Measurements from ENCODE around the gene PAPPA2.

The PAPPA2 gene

DNA sequence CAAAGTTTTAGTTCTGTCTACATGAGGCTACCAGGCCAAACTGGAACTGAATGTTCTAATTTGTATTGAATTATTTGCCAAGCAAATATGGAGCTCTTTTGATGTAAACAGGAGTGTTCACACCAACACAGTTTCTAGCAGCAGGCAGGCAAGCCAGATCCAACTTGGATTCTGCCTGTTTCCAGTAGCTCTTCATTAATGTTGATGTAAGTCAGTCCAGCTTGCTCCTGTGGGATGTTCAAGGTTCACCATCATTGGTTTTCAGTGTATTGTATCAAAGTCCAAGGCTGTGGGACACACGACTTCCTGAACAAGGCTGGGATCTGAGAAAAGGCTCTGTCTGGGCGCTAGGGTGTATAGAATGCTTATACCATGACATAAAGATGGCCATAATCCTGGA, 68.1 kb downstream of the PAPPA2 start:
- WGBS, 2 experiments: 90 to 100% methylated on average over 1 to 2 of the region's 2 CpGs
- Histone ChIP-seq H3K4me3 (ENCODE audit: insufficient read depth, low read depth, low read length) (no peak overlapping the region), H3K36me3 (ENCODE audit: control insufficient read depth, insufficient read depth, low read length) (no peaks in the 10 kb centered on the region), H3K9me3 (ENCODE audit: control insufficient read depth, low read length) (no peaks in the 10 kb centered on the region), H3K27ac (ENCODE audit: insufficient read depth, low read depth, low read length, poor library complexity, severe bottlenecking) (no peak overlapping the region), H3K4me1 (ENCODE audit: control insufficient read depth, insufficient read depth, low read length) (no peaks in the 10 kb centered on the region), H3K27me3 (ENCODE audit: control insufficient read depth, insufficient read depth, low read length, poor library complexity, severe bottlenecking) (no peaks in the 10 kb centered on the region)

DNA sequence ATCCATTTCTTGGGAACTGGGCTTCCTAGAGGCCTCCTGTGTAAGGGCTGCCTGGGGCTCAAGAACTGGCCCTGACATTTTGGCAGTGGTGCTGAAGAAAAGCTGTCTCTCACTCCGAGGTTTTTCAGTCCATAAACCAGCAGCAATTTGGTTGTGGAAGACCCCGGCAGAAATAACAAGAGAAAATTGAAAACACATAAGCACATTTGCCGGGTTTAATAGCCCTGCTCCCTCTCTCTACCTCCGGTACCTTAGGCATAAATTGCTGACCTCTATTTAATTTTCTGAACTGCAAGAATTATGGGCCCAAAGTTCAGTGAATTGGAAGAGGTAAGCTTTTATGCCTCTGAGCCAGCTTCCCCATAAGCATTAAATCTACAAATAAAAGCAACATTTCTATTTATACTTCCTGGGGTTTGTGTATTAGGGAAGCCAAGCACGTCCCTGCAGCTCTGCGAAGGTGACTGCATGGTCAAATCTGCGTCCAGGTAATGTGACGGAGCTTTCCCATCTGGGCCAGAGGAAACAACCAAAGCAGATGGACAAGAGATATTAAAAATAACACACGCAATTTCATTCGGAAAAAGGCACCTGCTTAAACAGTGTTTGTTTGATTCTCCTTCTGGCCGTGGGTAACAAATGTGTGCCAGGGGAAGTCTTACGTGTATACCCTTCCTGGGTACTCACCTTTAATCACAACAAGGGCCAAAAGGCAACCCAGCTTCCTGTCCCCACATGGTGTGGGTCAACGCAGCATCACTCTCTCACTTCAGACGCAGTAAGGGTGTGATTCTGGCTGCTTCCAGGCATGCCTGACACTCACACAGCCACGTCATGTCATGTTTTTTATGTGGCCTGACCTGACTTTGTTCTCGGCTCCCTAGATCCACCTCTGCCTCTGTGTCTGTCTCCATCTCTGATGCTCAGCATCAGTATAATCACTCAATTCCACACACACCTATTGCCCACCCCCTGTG, 69.2 kb downstream of the PAPPA2 start:
- Histone ChIP-seq H3K9me3 (ENCODE audit: control insufficient read depth, low read length) (no peaks in the 10 kb centered on the region), H3K27me3 (ENCODE audit: control insufficient read depth, insufficient read depth, low read length, poor library complexity, severe bottlenecking) (no peaks in the 10 kb centered on the region), H3K27ac (ENCODE audit: insufficient read depth, low read depth, low read length, poor library complexity, severe bottlenecking) (no peak overlapping the region), H3K36me3 (ENCODE audit: control insufficient read depth, insufficient read depth, low read length) (no peaks in the 10 kb centered on the region), H3K4me3 (ENCODE audit: insufficient read depth, low read depth, low read length) (no peak overlapping the region), H3K4me1 (ENCODE audit: control insufficient read depth, insufficient read depth, low read length) (no peaks in the 10 kb centered on the region)
- 94% methylated on average over 16 of the region's 16 CpGs for WGBS, 2 experiments

- no peaks in the 10 kb centered on the region for H3K27me3 ChIP-seq (ENCODE audit: control insufficient read depth, insufficient read depth, low read length, poor library complexity, severe bottlenecking)
- H3K4me1 ChIP-seq (ENCODE audit: control insufficient read depth, insufficient read depth, low read length): no peaks in the 10 kb centered on the region
- 100% methylated on average over 1 of the region's 1 CpG for WGBS, 2 experiments
- no peaks in the 10 kb centered on the region for H3K9me3 ChIP-seq (ENCODE audit: control insufficient read depth, low read length)
- H3K4me3 ChIP-seq (ENCODE audit: insufficient read depth, low read depth, low read length): no peak overlapping the region
- no peak overlapping the region for H3K27ac ChIP-seq (ENCODE audit: insufficient read depth, low read depth, low read length, poor library complexity, severe bottlenecking)
- H3K36me3 ChIP-seq (ENCODE audit: control insufficient read depth, insufficient read depth, low read length): no peaks in the 10 kb centered on the region
Observed at GRCh38 chr1:176533020-176533419, 70.0 kb downstream of the PAPPA2 start.

DNA sequence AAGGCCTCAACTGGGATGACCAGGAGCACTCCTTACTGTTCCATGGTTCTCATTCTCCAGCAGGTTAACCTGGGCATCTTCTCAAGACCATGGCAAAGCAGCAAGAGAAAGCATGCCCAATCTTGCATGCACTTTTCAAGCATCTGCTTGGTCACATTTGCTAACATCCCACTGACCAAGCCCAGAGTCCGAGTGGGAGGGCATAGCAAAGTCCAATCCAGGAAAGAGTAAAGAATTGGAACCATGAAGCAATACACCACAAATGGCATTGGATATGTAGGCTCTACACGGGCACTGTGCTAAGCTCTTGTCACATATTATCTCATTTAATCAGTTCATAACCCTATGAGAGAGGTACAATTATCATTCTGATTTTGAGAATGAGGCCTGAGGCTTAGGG, 73.6 kb downstream of the PAPPA2 start:
- no peaks in the 10 kb centered on the region for H3K4me1 ChIP-seq (ENCODE audit: control insufficient read depth, insufficient read depth, low read length)
- H3K27ac ChIP-seq (ENCODE audit: insufficient read depth, low read depth, low read length, poor library complexity, severe bottlenecking): no peak overlapping the region
- H3K4me3 ChIP-seq (ENCODE audit: insufficient read depth, low read depth, low read length): no peak overlapping the region
- no peaks in the 10 kb centered on the region for H3K27me3 ChIP-seq (ENCODE audit: control insufficient read depth, insufficient read depth, low read length, poor library complexity, severe bottlenecking)
- H3K9me3 ChIP-seq (ENCODE audit: control insufficient read depth, low read length): no peaks in the 10 kb centered on the region
- H3K36me3 ChIP-seq (ENCODE audit: control insufficient read depth, insufficient read depth, low read length): no peaks in the 10 kb centered on the region
- WGBS, 2 experiments: 88 to 96% methylated on average over 1 to 2 of the region's 2 CpGs

DNA sequence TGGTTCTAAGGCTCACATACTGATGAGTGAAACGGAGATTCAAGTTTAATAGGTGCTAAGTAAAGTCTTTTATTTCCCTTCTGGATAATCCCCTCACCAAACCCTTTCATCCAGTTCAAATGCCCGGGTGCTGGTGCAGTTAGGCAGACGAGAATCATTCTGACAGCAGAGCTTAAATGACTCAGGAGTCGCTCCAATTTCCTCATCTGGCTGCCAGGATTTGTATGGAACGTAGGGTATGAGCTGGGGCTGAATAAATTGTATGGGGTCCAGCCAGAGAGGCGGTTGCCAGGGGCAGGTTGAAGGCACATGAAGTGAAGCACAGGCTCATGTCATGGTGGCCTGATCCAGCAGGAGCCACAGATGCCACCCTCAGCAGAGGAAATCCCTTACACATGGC, 76.0 kb downstream of the PAPPA2 start:
- H3K4me1 ChIP-seq (ENCODE audit: control insufficient read depth, insufficient read depth, low read length): no peaks in the 10 kb centered on the region

DNA sequence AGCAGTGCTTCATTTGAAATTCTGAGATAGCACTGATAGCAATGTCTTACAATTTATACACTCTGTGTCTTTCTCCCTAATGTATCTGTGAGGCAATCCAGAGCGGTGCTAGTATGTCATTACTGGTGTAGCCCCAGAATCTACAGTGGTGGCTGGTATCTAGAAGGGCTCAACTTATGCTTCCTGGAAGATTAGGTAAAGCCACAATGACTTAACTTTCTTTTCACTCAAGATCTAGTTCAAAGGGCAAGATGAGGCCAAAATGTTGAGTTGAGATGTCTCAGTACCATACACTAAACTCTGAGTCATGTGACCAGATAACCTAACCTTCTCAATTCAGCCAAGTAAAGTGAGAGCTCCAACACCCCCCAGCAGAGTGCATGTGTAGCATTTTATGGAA, 77.5 kb downstream of the PAPPA2 start:
- Histone ChIP-seq H3K4me3 (ENCODE audit: insufficient read depth, low read depth, low read length) (no peak overlapping the region), H3K36me3 (ENCODE audit: control insufficient read depth, insufficient read depth, low read length) (no peaks in the 10 kb centered on the region), H3K4me1 (ENCODE audit: control insufficient read depth, insufficient read depth, low read length) (no peaks in the 10 kb centered on the region), H3K27me3 (ENCODE audit: control insufficient read depth, insufficient read depth, low read length, poor library complexity, severe bottlenecking) (no peaks in the 10 kb centered on the region), H3K9me3 (ENCODE audit: control insufficient read depth, low read length) (no peaks in the 10 kb centered on the region), H3K27ac (ENCODE audit: insufficient read depth, low read depth, low read length, poor library complexity, severe bottlenecking) (no peak overlapping the region)
- 91 to 96% methylated on average over 1 of the region's 1 CpG for WGBS, 2 experiments

More for the DNA sequence above, 76.0 kb downstream of the PAPPA2 start:
- 92 to 95% methylated on average over 6 of the region's 6 CpGs for WGBS, 2 experiments
- H3K27ac ChIP-seq (ENCODE audit: insufficient read depth, low read depth, low read length, poor library complexity, severe bottlenecking): no peak overlapping the region
- H3K36me3 ChIP-seq (ENCODE audit: control insufficient read depth, insufficient read depth, low read length): no peaks in the 10 kb centered on the region
- H3K9me3 ChIP-seq (ENCODE audit: control insufficient read depth, low read length): no peaks in the 10 kb centered on the region
- no peaks in the 10 kb centered on the region for H3K27me3 ChIP-seq (ENCODE audit: control insufficient read depth, insufficient read depth, low read length, poor library complexity, severe bottlenecking)
- H3K4me3 ChIP-seq (ENCODE audit: insufficient read depth, low read depth, low read length): no peak overlapping the region

DNA sequence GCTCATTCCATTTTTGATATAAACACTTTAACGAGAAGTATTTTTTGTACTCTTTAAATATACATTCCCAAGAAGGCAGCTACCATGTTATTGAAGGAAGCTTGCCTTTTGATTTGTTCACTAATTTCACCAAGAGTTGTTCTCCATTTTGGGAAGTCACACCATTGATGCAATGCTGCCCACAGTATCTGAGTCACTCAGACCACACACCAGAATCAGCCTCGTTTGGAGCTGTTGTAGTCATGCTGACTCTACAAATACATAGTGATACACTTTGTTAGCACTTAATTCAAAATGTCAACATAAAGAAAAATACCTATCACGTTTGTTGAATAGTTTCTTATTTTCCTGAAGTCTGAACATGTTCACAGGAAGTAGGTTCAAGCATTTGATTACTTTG, 78.7 kb downstream of the PAPPA2 start:
- H3K4me1 ChIP-seq (ENCODE audit: control insufficient read depth, insufficient read depth, low read length): no peaks in the 10 kb centered on the region
- H3K27ac ChIP-seq (ENCODE audit: insufficient read depth, low read depth, low read length, poor library complexity, severe bottlenecking): no peak overlapping the region
- no peaks in the 10 kb centered on the region for H3K9me3 ChIP-seq (ENCODE audit: control insufficient read depth, low read length)
- no peak overlapping the region for H3K4me3 ChIP-seq (ENCODE audit: insufficient read depth, low read depth, low read length)
- H3K36me3 ChIP-seq (ENCODE audit: control insufficient read depth, insufficient read depth, low read length): no peaks in the 10 kb centered on the region
- no peaks in the 10 kb centered on the region for H3K27me3 ChIP-seq (ENCODE audit: control insufficient read depth, insufficient read depth, low read length, poor library complexity, severe bottlenecking)
- WGBS, 2 experiments: 91% methylated on average over 3 of the region's 3 CpGs

- no peak overlapping the region for H3K4me3 ChIP-seq (ENCODE audit: insufficient read depth, low read depth, low read length)
- no peak overlapping the region for H3K27ac ChIP-seq (ENCODE audit: insufficient read depth, low read depth, low read length, poor library complexity, severe bottlenecking)
- H3K36me3 ChIP-seq (ENCODE audit: control insufficient read depth, insufficient read depth, low read length): no peaks in the 10 kb centered on the region
- H3K9me3 ChIP-seq (ENCODE audit: control insufficient read depth, low read length): no peaks in the 10 kb centered on the region
- 94 to 95% methylated on average over 2 of the region's 2 CpGs for WGBS, 2 experiments
- H3K4me1 ChIP-seq (ENCODE audit: control insufficient read depth, insufficient read depth, low read length): no peaks in the 10 kb centered on the region
- no peaks in the 10 kb centered on the region for H3K27me3 ChIP-seq (ENCODE audit: control insufficient read depth, insufficient read depth, low read length, poor library complexity, severe bottlenecking)
Observed at GRCh38 chr1:176542352-176542751, 79.4 kb downstream of the PAPPA2 start.

GRCh38 chr1:176543360-176544129, 80.6 kb downstream of the PAPPA2 start:
- Histone ChIP-seq H3K27me3 (ENCODE audit: control insufficient read depth, insufficient read depth, low read length, poor library complexity, severe bottlenecking) (no peaks in the 10 kb centered on the region), H3K27ac (ENCODE audit: insufficient read depth, low read depth, low read length, poor library complexity, severe bottlenecking) (no peak overlapping the region), H3K4me3 (ENCODE audit: insufficient read depth, low read depth, low read length) (no peak overlapping the region), H3K4me1 (ENCODE audit: control insufficient read depth, insufficient read depth, low read length) (no peaks in the 10 kb centered on the region), H3K36me3 (ENCODE audit: control insufficient read depth, insufficient read depth, low read length) (no peaks in the 10 kb centered on the region), H3K9me3 (ENCODE audit: control insufficient read depth, low read length) (no peaks in the 10 kb centered on the region)
- 94 to 98% methylated on average over 2 of the region's 2 CpGs for WGBS, 2 experiments

DNA sequence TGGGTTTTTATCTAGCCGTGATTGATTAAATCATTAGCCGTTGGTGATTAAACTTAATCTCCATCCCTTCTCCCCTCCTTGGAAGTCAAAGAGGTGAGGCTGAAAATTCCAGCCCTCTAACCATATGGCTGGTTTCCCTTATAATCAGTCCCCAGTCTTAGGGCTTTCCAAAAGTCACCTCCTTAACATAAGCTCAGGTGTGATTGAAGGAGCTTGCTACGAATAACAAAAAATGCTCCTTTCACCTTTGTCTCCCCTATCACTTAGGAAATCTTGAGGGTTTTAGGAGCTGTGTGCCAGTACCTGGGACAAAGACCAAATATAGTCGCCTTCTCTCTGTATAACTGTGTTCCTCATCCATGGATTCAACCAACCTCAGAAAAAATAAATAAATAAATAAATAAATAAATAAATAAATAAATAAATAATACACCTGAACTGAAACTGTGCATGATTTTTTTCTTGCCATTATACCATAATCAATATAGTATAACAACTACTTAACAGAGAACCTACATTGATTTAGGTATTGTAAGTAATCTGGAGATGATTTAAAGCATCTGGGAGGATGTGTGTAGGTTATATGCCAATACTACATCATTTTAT, 82.2 kb downstream of the PAPPA2 start:
- Histone ChIP-seq H3K27me3 (ENCODE audit: control insufficient read depth, insufficient read depth, low read length, poor library complexity, severe bottlenecking) (no peaks in the 10 kb centered on the region), H3K9me3 (ENCODE audit: control insufficient read depth, low read length) (no peaks in the 10 kb centered on the region), H3K4me1 (ENCODE audit: control insufficient read depth, insufficient read depth, low read length) (no peaks in the 10 kb centered on the region), H3K36me3 (ENCODE audit: control insufficient read depth, insufficient read depth, low read length) (no peaks in the 10 kb centered on the region), H3K27ac (ENCODE audit: insufficient read depth, low read depth, low read length, poor library complexity, severe bottlenecking) (no peak overlapping the region), H3K4me3 (ENCODE audit: insufficient read depth, low read depth, low read length) (no peak overlapping the region)
- 91 to 96% methylated on average over 3 of the region's 4 CpGs for WGBS, 2 experiments

All from ectodermal cell (in vitro differentiated cells).